HCT116 (cell line): ENCODE measurements around the gene IMMT.

Source experiments
- FOSL1 ChIP-seq: IDR thresholded peaks from 2 replicates; pipeline ENCODE4 v1.6.1; 2012; ENCODE audit warnings: low read depth
- POLR2A ChIP-seq: IDR thresholded peaks from 2 replicates; pipeline ENCODE4 v1.7.0; 2011; ENCODE audit warnings: borderline replicate concordance; ENCODE audit not compliant: insufficient read depth, insufficient read length; ENCODE audit errors: extremely low read depth
- SP1 ChIP-seq: IDR thresholded peaks from 2 replicates; pipeline ENCODE4 v1.6.1; 2012; ENCODE audit warnings: low read depth
- TF ChIP-seq, protein P1 (sequence below): IDR thresholded peaks from 2 replicates; pipeline ENCODE4 v1.6.1; 2012
- TF ChIP-seq, protein P2 (sequence below), 3 experiments: fragments of 200-600 bp in 1 of 3; sonication (generic) in 1 of 3; IDR thresholded peaks in 2 of 3; conservative IDR thresholded peaks in 1 of 3; 2 replicates each; pipeline ENCODE4 v1.5.1; 2012 to 2017; ENCODE audit warnings: low read depth in 2 of 3, low read length in 2 of 3, antibody characterized with exemption in 1 of 3, borderline replicate concordance in 1 of 3, control low read depth in 1 of 3, mild to moderate bottlenecking in 1 of 3, mixed read lengths in 1 of 3, mixed run types in 1 of 3, moderate library complexity in 1 of 3; ENCODE audit not compliant: insufficient read depth in 1 of 3

DNA sequence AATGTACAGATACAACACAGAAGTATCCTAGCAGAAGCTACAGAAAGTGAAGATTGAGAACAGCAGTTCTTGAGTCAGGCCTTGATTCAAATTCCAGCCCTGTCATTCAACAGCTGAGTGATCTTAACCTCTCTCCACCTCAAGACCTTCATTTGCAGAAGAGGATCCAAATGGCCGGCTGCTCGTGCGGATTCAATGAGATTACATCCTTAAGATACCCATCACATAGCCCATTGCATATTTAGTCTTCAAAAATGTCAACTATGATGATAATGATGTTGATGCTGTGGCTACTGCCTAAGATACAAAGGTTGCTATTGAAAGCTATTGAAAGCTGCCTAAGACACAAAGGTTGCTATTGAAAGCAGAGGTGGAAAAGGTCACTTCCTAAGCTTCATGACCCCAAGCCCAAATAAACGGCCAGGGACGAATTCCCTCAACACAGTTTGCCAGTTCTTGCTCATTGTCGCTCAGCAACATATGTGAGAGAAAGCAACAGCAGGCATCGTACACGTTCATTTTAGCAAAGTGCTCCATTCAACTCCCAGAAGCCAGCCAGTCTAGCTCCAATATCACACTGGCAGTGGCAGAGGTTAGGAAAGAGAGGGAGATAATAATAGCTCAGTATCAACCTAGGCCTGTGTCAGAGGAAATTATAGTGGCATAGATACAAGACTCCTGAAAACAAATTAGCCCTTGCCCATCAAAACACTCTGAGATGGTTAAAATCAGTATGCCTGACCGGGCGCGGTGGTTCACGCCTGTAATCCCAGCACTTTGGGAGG is 40.1 kb upstream of the IMMT start:
- TF ChIP-seq POLR2A, result no peak
- TF ChIP-seq, protein P1, sequence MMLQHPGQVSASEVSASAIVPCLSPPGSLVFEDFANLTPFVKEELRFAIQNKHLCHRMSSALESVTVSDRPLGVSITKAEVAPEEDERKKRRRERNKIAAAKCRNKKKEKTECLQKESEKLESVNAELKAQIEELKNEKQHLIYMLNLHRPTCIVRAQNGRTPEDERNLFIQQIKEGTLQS, result no peak
- TF ChIP-seq, protein P2, sequence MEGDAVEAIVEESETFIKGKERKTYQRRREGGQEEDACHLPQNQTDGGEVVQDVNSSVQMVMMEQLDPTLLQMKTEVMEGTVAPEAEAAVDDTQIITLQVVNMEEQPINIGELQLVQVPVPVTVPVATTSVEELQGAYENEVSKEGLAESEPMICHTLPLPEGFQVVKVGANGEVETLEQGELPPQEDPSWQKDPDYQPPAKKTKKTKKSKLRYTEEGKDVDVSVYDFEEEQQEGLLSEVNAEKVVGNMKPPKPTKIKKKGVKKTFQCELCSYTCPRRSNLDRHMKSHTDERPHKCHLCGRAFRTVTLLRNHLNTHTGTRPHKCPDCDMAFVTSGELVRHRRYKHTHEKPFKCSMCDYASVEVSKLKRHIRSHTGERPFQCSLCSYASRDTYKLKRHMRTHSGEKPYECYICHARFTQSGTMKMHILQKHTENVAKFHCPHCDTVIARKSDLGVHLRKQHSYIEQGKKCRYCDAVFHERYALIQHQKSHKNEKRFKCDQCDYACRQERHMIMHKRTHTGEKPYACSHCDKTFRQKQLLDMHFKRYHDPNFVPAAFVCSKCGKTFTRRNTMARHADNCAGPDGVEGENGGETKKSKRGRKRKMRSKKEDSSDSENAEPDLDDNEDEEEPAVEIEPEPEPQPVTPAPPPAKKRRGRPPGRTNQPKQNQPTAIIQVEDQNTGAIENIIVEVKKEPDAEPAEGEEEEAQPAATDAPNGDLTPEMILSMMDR (IDR thresholded peaks at IDR 0.05 in 2 of 3, conservative IDR thresholded peaks at IDR 0.05 in 1 of 3; ENCODE audit: borderline replicate concordance in 1 of 3, insufficient read depth in 1 of 3, low read depth in 2 of 3, low read length in 2 of 3), result no peak
- no peak for TF ChIP-seq SP1
- no peak for TF ChIP-seq FOSL1
